HFFc6 (cell line): ENCODE results near the gene GDAP1L1. TPM values are rescaled to one million over a fixed set of nuclear protein-coding genes. Genes with fewer than 3 reads are reported as not detected.

Experiments used
- DNase-seq: peaks from one replicate; pipeline ENCODE4 v3.0.0-alpha.2; 2018
- H3K27ac Mint-ChIP-seq: 2 replicates; pipeline ENCODE4 v1.8.0; 2020; ENCODE audit warnings: mild to moderate bottlenecking, mixed read lengths
- H3K27me3 Mint-ChIP-seq: 2 replicates; pipeline ENCODE4 v1.8.0; 2021; ENCODE audit warnings: mild to moderate bottlenecking, moderate library complexity, mixed read lengths; ENCODE audit not compliant: insufficient read depth
- H3K36me3 Mint-ChIP-seq: 2 replicates; pipeline ENCODE4 v1.8.0; 2021; ENCODE audit warnings: low read depth, mixed read lengths
- H3K4me1 Mint-ChIP-seq: 2 replicates; pipeline ENCODE4 v1.8.0; 2020; ENCODE audit warnings: low read depth, mixed read lengths
- H3K4me3 Mint-ChIP-seq: 2 replicates; pipeline ENCODE4 v1.8.0; 2020; ENCODE audit warnings: mild to moderate bottlenecking, moderate library complexity, mixed read lengths
- H3K9me3 Mint-ChIP-seq: 2 replicates; pipeline ENCODE4 v1.8.0; 2020; ENCODE audit warnings: mild to moderate bottlenecking, mixed read lengths
- CTCF ChIP-seq: fragments of 200-600 bp; sonication (generic); IDR thresholded peaks from 2 replicates; pipeline ENCODE4 v1.5.0; 2021; ENCODE audit warnings: antibody characterized with exemption, mild to moderate bottlenecking
- total RNA-seq, 6 experiments: library from RNA; stranded (reverse); fragmentation: NEBNext Ultra II Directional; extraction: Animal tissue kit (Norgen Biotek cat#: 25700); gene quantifications; 2 replicates in 1 of 6; 3 replicates in 5 of 6; pipeline ENCODE4 v1.2.3, GENCODE V29; 2021

The GDAP1L1 gene
- total RNA-seq, 6 experiments from 2014 or later = not detected

DNA sequence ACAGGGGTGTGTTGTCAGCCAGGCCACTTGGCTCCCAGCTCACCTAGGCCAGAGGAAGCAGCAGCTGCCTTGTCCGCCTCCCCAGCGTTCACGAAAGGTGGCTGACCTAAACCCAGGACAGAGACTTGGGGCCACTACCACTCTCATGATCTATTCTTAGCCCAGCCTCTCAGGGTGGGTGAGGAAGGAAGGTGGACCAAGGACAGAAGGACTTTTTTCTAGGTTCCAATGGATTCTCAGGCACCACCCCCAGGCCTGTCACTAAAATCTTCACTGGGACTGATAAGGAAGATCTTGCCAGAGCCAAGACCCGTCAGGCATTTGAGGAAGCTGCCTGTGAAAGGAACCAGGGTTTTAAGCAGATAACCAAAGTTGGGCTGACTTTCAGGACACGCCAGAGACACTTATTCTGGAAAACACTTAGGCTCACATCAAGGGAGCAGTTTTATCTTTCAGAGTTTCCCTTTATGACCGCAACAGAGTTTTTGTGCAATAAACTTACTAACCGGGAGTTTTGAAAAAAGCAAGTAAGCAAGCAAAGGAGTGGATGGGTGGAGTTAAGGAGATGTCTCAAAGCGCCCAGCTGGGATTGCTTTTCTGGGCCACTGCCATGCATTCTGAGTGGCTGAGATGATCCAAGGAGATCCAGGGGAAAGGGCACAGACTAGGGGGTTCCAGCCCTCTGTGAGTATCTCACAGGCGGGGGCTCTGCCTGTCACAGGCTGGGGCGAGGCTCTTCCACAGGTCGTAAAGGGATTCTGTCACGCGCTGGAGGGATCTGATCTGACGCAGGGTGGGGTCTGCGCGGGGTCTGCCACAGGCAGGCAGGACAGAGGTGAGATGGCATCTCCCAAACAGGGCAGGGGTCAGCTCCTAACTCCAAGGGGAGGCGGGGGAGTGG is 62.9 kb downstream of the GDAP1L1 start:
- H3K27me3 Mint-ChIP-seq = peaks cover 9% of the 10 kb centered on the region; the same call in 1 of the 2 replicates
- TF ChIP-seq CTCF = no peak

DNA sequence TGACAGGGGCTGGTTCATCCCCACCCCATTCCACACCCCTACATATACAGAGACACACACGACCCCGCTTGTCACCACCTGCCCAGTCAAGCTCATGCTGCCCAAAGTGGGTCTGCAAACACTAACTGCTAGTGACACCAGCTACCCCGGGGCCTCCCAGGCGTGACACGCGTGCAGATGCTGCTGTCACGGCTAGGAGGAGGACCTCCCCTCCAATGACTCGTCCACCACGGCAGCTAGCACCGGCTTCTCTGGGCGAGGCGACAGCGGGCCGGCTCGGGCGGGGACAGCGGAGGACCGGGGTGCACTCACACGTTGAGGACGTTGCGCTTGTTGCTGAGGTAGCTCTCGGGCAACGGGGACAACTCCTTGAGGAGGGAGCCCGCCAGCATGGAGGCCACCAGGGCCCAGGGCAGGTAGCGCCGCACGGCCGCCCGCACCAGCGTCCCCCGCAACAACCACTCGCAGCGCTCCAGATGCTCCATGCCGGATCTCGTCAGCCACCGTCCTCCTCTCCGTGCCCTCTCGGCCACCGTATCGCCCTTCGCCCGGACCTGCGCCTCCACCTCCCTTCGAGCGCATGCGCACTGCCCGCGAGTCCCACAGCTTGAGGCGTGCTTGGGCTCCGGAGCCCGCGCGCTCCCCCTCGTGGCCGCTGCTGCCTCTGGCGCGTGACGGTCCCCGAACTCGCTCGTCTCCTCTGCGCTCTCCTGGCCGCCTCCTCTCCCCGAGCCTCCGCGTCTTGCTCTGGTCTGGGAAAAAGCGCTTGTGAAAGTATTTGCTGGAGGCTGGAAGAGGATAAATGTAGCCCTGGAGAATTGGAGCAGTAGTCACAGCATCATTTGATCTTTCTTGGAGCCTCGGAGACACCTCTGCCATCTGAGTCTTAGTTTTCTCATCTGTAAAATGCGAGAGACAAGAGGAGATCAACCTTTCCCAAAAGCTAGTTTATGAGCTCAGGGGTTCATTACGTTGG is 63.8 kb downstream of the GDAP1L1 start, which contains the start of gene FITM2:
Gene FITM2 (minus strand): TSS at position 539 of the 976 bp plus-strand sequence. CDS start 54 bp downstream, at position 485.
- H3K36me3 Mint-ChIP-seq = 0 out of 2 replicates have a peak, but pooled peaks cover 3% of the 10 kb centered on the region
- H3K4me1 Mint-ChIP-seq = peaks cover 12% of the 10 kb centered on the region
- H3K27me3 Mint-ChIP-seq = peaks cover 9% of the 10 kb centered on the region
- H3K27ac Mint-ChIP-seq = peak within 1 kb of the TSS; percentile 83
- peak; percentile 98 for DNase-seq
- no peaks in the 10 kb centered on the region for H3K9me3 Mint-ChIP-seq
- peak; percentile 95 for TF ChIP-seq CTCF
- peak within 1 kb of the TSS; percentile 96 for H3K4me3 Mint-ChIP-seq

More for the DNA sequence above, 62.9 kb downstream of the GDAP1L1 start:
- H3K4me3 Mint-ChIP-seq = peak overlapping the region; percentile 96
- DNase-seq = peak; percentile 56
- peak overlapping the region; percentile 83 for H3K27ac Mint-ChIP-seq
- peaks cover 12% of the 10 kb centered on the region for H3K4me1 Mint-ChIP-seq
- H3K9me3 Mint-ChIP-seq = no peaks in the 10 kb centered on the region
- 0 out of 2 replicates have a peak, but pooled peaks cover 3% of the 10 kb centered on the region for H3K36me3 Mint-ChIP-seq

DNA sequence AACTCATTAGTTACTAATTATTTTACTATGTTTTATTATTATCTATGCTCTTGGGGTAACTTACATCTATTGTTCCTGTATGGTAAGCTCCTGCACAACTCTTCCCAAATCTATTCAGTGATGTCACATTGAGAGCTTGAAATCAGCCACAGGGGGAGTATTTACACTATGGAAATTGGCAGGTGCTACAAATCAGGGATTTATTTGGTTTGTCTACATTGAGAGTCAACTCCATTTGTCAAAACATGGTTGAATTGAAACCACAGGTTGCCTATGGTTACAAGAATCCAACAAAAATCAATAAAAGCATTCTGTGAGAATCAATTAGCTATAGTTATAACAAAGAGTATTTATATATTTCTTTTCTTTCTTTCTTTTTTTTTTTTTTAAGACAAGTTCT is 67.8 kb downstream of the GDAP1L1 start:
- Mint-ChIP-seq H3K4me3 (no peak overlapping the region), H3K27ac (no peak overlapping the region), H3K36me3 (no peaks in the 10 kb centered on the region), H3K9me3 (no peaks in the 10 kb centered on the region), H3K27me3 (peaks cover 21% of the 10 kb centered on the region), H3K4me1 (peaks cover 6% of the 10 kb centered on the region)
- DNase-seq = no peak
- TF ChIP-seq CTCF = no peak

- H3K9me3 Mint-ChIP-seq = no peaks in the 10 kb centered on the region
- DNase-seq = no peak
- no peaks in the 10 kb centered on the region for H3K4me1 Mint-ChIP-seq
- no peaks in the 10 kb centered on the region for H3K36me3 Mint-ChIP-seq
- no peak for TF ChIP-seq CTCF
- no peak overlapping the region for H3K4me3 Mint-ChIP-seq
- no peak overlapping the region for H3K27ac Mint-ChIP-seq
- peaks cover 17% of the 10 kb centered on the region for H3K27me3 Mint-ChIP-seq
Observed at GRCh38 chr20:44319839-44320422, 72.8 kb downstream of the GDAP1L1 start.

- TF ChIP-seq CTCF = no peak
- DNase-seq = no peak
- Mint-ChIP-seq H3K9me3 (no peaks in the 10 kb centered on the region), H3K36me3 (no peaks in the 10 kb centered on the region), H3K27ac (no peak overlapping the region), H3K4me1 (no peaks in the 10 kb centered on the region), H3K27me3 (peaks cover 6% of the 10 kb centered on the region), H3K4me3 (no peak overlapping the region)
Observed at GRCh38 chr20:44324343-44324742, 77.2 kb downstream of the GDAP1L1 start.
